RWPE2 (cell line): ENCODE measurements around the gene MAN2A2.
"Not testable (repeated sequence)": the region's sequence is repeated elsewhere in the genome, so short reads cannot be mapped to it uniquely, and the experiment has no call there.

Source experiments
- ATAC-seq: fragments of 200-7000 bp; cut with Tn5 transposase; 3 replicates; pipeline ENCODE4 v1.9.1; 2021; ENCODE audit warnings: low read depth
- DNase-seq: peaks from one replicate; pipeline ENCODE4 v3.0.0-alpha.2; 2020; ENCODE audit warnings: low spot score
- H3K27ac ChIP-seq: fragments of 450-650 bp; 2 replicates; pipeline ENCODE4 v1.5.1; 2017; ENCODE audit warnings: mild to moderate bottlenecking; ENCODE audit not compliant: poor library complexity, severe bottlenecking
- H3K27me3 ChIP-seq: fragments of 250-450 bp; sonication (Bioruptor Pico); 2 replicates; pipeline ENCODE4 v1.5.1; 2021; ENCODE audit warnings: mild to moderate bottlenecking, moderate library complexity; ENCODE audit not compliant: insufficient read depth, poor library complexity, severe bottlenecking
- H3K36me3 ChIP-seq: fragments of 250-450 bp; sonication (Bioruptor Pico); 2 replicates; pipeline ENCODE4 v1.5.1; 2020; ENCODE audit warnings: low read depth, mild to moderate bottlenecking, moderate library complexity
- H3K4me1 ChIP-seq: fragments of 250-450 bp; sonication (Bioruptor Pico); 2 replicates; pipeline ENCODE4 v1.5.1; 2021; ENCODE audit warnings: mild to moderate bottlenecking, moderate library complexity; ENCODE audit not compliant: insufficient read depth, poor library complexity, severe bottlenecking
- H3K4me3 ChIP-seq: fragments of 250-450 bp; sonication (Bioruptor Pico); 2 replicates; pipeline ENCODE4 v1.5.1; 2021; ENCODE audit warnings: mild to moderate bottlenecking, moderate library complexity; ENCODE audit not compliant: severe bottlenecking
- H3K9me3 ChIP-seq: fragments of 250-450 bp; sonication (Bioruptor Pico); 2 replicates; pipeline ENCODE4 v1.5.1; 2021; ENCODE audit warnings: mild to moderate bottlenecking, moderate library complexity; ENCODE audit not compliant: severe bottlenecking
- CTCF ChIP-seq: fragments of 450-650 bp; IDR thresholded peaks from one replicate; pipeline ENCODE4 v1.5.1; 2017; ENCODE audit warnings: mild to moderate bottlenecking, moderate library complexity; ENCODE audit not compliant: poor library complexity, severe bottlenecking

Gene MAN2A2

GRCh38 chr15:90918034-90918788, 15.1 kb downstream of the MAN2A2 start:
- DNase-seq (no peak), ATAC-seq (no peak)
- Histone ChIP-seq H3K4me1 (no peaks in the 10 kb centered on the region), H3K36me3 (peaks cover 16% of the 10 kb centered on the region; the same call in 1 of the 2 replicates), H3K27me3 (no peaks in the 10 kb centered on the region), H3K9me3 (no peaks in the 10 kb centered on the region), H3K4me3 (no peak overlapping the region), H3K27ac (no peak overlapping the region)
- no peak for TF ChIP-seq CTCF

GRCh38 chr15:90918835-90919234, 15.7 kb downstream of the MAN2A2 start:
- H3K27me3 ChIP-seq = no peaks in the 10 kb centered on the region
- H3K27ac ChIP-seq = no peak overlapping the region
- DNase-seq (no peak), ATAC-seq (no peak)
- peaks cover 16% of the 10 kb centered on the region; the same call in 1 of the 2 replicates for H3K36me3 ChIP-seq
- no peaks in the 10 kb centered on the region for H3K9me3 ChIP-seq
- no peak overlapping the region for H3K4me3 ChIP-seq
- H3K4me1 ChIP-seq = no peaks in the 10 kb centered on the region
- no peak for TF ChIP-seq CTCF

GRCh38 chr15:90921887-90922286, 18.8 kb downstream of the MAN2A2 start:
- ATAC-seq (no peak), DNase-seq (no peak)
- TF ChIP-seq CTCF = no peak
- Histone ChIP-seq H3K4me3 (no peak overlapping the region), H3K36me3 (peaks cover 13% of the 10 kb centered on the region; the same call in 1 of the 2 replicates), H3K27ac (no peak overlapping the region), H3K27me3 (no peaks in the 10 kb centered on the region), H3K9me3 (no peaks in the 10 kb centered on the region), H3K4me1 (no peaks in the 10 kb centered on the region)

GRCh38 chr15:90922712-90923322, 19.7 kb downstream of the MAN2A2 start:
- not testable (repeated sequence) for H3K9me3 ChIP-seq, DNase-seq, H3K4me3 ChIP-seq, ATAC-seq, H3K27me3 ChIP-seq, H3K4me1 ChIP-seq, H3K27ac ChIP-seq
- H3K36me3 ChIP-seq = peaks cover 13% of the 10 kb centered on the region; the same call in 1 of the 2 replicates

- no peak overlapping the region for H3K4me3 ChIP-seq
- no peaks in the 10 kb centered on the region for H3K9me3 ChIP-seq
- peaks cover 7% of the 10 kb centered on the region for H3K4me1 ChIP-seq
- ATAC-seq (no peak), DNase-seq (no peak)
- no peak overlapping the region for H3K27ac ChIP-seq
- no peaks in the 10 kb centered on the region for H3K27me3 ChIP-seq
- 0 out of 2 replicates have a peak, but pooled peaks cover 6% of the 10 kb centered on the region for H3K36me3 ChIP-seq
- no peak for TF ChIP-seq CTCF
Observed at GRCh38 chr15:90924375-90924774, 21.3 kb downstream of the MAN2A2 start.

GRCh38 chr15:90926766-90927165, 23.7 kb downstream of the MAN2A2 start:
- H3K4me3 ChIP-seq, ATAC-seq, H3K27me3 ChIP-seq, DNase-seq, H3K27ac ChIP-seq, H3K9me3 ChIP-seq, H3K36me3 ChIP-seq: not testable (repeated sequence)
- peaks cover 17% of the 10 kb centered on the region for H3K4me1 ChIP-seq

GRCh38 chr15:90928106-90928505, 25.0 kb downstream of the MAN2A2 start:
- H3K4me1 ChIP-seq = peaks cover 17% of the 10 kb centered on the region
- H3K27ac ChIP-seq, H3K27me3 ChIP-seq, DNase-seq, H3K4me3 ChIP-seq, ATAC-seq, H3K9me3 ChIP-seq, H3K36me3 ChIP-seq: not testable (repeated sequence)
